NCI-H2029 treated with DMSO at 0.1 percent for 48 hours (cell line): ENCODE measurements around the gene ZFAND2A.

Experiments
- DNase-seq: peaks from one replicate; lab custom pipeline; 2025; lab: John Stamatoyannopoulos, UW

ZFAND2A gene

DNA sequence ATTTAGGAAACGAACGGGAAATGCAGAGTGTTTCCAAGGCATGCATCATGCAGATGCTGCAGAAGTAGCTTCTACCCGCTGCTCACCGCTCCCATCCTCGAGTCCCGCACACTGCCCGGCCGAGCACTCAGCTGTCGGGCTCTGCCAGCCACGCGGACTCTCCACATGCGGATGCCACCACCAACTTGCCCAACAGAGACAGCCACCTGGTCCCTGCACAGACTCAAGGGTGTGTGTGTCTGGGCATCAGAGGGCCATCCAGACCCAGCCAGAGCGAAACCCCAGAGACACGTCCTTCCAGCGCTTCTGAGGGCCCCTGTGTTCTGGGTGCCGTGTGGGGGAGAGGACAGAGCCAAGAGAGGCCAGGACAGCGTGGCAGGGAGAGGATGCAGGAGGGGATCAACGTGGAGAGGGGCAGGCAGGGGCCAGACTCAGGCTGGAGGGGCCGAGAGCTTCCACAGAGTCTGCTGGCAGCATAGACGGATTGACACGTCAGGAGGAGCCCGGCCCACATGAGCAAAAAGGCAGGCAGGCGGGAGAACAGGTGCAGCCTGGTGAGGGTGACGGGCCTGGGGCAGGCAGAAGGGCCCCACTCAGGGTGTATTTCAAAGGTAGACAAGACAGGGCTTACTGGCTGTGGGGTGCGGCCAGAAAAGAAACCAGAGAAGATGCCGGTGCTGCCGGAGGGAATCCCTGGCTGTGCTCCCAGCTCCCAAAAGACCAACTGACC is 53.8 kb downstream of the ZFAND2A start:
- no peak for DNase-seq

DNA sequence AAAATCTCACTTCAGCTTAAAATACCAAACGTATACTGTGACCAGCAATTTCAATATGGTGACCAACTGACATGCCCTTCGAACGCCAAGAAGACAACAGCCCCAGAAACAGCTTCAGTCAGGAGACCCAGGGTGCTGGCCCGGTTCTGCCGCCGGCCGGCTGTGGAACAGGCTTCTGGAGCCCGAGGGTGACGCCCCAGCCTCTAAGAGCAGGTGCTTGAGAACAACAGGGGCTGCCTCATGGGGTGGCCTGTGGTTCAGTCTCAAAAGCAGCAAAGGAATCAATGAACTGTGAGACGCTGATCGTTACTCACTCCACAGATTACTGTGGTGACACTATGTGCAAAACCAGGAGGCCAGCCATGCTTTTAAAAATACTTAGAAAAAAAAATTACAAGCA is 54.8 kb downstream of the ZFAND2A start:
- no peak for DNase-seq

DNA sequence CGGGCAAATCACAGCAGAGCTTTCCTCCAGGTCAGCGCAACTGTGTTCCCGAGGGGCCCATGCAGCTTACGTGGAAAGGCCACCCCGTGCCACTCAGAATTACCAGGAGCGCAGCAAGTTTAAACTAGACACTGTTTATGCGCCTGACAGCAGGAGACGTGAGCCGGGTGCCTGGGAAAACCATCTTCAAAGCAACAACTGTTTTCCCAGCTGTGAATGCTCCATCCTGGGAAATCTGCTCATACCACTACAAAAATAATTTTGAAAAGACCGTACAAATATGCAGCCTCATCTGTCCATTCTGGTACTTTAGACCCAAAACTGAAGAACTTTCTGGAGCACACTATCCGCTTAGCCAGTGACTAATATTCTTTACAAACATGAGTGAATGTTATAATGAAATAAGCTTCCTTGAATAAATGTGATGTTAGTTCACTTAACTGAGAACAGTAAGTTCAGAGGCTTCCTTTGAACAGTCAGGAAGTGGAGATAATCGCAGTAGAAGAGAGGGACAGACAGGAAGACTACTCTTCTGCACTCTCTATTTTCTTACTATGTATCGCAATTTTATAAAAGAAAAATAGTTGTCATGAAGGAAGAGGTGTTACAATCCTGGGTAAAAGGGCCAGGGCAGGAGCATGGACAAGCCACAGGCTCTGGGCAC is 55.3 kb downstream of the ZFAND2A start:
- DNase-seq, result no peak

DNA sequence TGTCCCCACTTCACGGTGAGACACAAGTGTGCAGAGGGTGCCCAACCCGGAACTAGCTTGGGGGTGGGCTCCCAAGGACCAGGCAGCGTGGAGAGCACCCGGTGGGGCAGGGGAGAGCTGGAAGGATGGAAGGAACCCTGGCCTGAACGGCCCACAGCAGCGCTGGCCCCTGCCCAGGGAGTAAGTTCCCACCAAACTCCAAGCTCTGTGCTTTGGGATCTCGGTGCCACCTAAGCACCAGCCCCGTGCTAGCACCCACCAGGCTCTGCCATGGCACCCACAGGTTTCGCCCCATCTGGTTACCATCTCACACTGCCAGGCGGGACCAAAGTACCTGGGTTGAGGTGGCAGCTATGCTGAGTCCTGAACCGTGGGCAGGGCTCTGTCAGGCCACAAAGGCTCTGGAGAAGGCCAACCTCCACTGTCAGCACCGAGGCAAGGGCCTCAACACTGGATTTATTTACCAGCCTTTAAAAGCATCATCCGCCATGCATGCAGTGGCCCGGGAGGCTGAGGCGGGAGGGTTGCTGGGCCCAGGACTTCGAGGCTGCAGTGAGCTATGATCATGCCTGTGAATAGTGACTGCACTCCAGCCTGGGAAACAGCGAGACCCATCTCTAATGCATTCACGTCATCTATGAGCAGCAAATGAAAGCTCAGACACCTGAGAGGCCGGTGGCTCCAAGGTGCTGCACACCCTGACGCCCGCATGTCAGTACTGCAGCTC is 56.0 kb downstream of the ZFAND2A start:
- no peak for DNase-seq

DNA sequence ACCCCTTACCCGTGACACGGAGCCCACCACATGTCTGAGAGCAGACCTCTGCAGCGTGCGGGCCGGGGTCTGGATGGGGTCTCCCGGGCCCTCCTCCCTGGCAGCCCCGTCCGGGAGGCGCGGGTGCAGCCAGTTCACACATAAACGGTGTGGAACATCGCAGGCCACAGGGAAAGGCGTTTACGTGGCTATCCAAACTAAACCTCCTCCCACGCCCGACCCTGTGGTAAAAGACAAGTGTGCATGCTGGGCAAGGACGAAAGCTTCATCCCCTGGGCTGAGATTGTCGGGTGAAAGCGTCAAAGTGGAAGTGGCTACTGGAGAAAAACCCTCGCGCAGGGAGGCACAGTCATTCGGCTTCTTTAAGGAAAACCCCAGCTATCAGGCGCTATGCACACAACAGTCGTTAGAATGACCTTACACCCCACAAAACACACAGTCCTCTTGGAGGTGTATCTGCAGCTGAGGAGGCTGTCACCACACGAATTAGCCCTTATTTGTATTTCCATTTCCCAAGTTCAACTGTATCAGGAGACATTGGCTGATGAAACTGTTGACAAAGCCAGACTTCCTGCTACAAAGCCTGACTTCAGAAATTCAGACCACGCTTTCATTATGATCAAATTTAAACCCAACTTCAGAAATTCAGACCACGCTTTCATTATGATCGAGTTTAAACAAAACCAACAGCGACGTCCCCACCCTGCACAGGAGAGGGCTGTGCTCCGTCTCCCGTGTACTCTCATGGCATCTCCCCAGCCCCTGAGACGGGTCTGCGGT is 56.8 kb downstream of the ZFAND2A start:
- no peak for DNase-seq
